Kidney epithelial cell (primary cell): ENCODE results near the gene RBM43. TPM values are rescaled to one million over a fixed set of nuclear protein-coding genes. Genes with fewer than 3 reads are reported as not detected.
"Not testable (repeated sequence)": the region's sequence is repeated elsewhere in the genome, so short reads cannot be mapped to it uniquely, and the experiment has no call there.

ENCODE experiments used
- DNase-seq: peaks from one replicate; pipeline ENCODE4 v3.0.0-alpha.2; 2010; ENCODE audit warnings: low read depth
- H3K27me3 ChIP-seq: 2 replicates; pipeline ENCODE4 v1.6.0; 2011; ENCODE audit warnings: low read length; ENCODE audit not compliant: control insufficient read depth, insufficient read depth
- H3K36me3 ChIP-seq: 2 replicates; pipeline ENCODE4 v1.5.1; 2011; ENCODE audit warnings: low read length; ENCODE audit not compliant: control insufficient read depth, insufficient read depth
- H3K4me3 ChIP-seq: 2 replicates; pipeline ENCODE4 v1.5.1; 2011; ENCODE audit warnings: low read depth, mild to moderate bottlenecking, control low read depth, low read length
- CTCF ChIP-seq: IDR thresholded peaks from 2 replicates; pipeline ENCODE4 v1.5.1; 2011; ENCODE audit warnings: mild to moderate bottlenecking, moderate library complexity, low read length, control low read depth, inconsistent platforms; ENCODE audit not compliant: insufficient read depth, poor library complexity, severe bottlenecking
- total RNA-seq: library from RNA; depleted of rRNA; stranded (reverse); fragments of >200 nt; gene quantifications from 2 replicates; pipeline ENCODE4 v1.2.3, GENCODE V29; 2015

RBM43 gene
- 1.3 and 2.2 TPM in 2 replicates for total RNA-seq

DNA sequence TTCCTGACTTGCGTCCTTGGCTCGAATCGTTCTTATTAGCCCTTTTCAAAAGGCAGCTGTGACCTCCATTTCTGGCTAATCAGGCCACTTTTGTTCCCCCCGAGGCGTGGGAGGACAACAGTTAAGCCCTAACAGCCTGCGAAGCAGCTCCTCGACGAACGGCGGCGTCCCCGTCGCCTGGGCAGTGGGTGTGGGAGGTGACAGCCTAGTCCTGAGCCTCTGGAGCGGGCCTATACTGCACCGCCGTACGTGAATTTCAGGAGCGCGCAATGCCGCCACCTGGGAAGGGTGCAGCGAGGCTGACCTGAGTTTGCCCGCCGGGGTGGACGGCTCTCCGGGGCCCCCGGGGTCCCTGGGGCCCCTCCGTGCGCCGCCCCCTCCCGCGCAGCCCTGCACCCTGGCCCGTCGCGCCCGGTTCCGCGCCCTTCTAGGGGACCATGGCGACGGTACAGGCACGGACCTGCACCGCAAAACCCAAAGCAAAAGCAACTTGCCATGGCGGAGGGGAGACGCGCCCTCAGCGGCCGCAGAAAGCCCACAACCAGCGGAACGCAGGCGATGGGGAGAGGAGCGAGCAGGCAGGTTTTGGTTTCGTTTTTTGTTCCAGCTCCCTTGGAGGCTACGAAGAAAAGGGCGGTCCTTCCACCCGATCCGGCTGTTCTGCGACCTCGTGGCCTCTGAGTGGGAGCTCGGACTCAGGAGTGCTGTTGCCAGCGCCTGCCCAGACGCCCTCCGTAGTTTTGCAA lies at the start of gene RBM43:
Gene RBM43, minus strand, starts transcription at position 633 of the 746 bp plus-strand sequence. Its CDS starts 136 bp downstream, at position 497.
- no peaks in the 10 kb centered on the region for H3K27me3 ChIP-seq
- H3K36me3 ChIP-seq = no peaks in the 10 kb centered on the region
- no peak for TF ChIP-seq CTCF
- no peak for DNase-seq
- H3K4me3 ChIP-seq = peak within 1 kb of the TSS; percentile 65

GRCh38 chr2:151310313-151310712 lies 48.6 kb upstream of the RBM43 start:
- not testable (repeated sequence) for DNase-seq, H3K4me3 ChIP-seq, H3K36me3 ChIP-seq

GRCh38 chr2:151306621-151307020 lies 45.0 kb upstream of the RBM43 start:
- TF ChIP-seq CTCF = no peak
- Histone ChIP-seq H3K36me3 (no peaks in the 10 kb centered on the region), H3K27me3 (no peaks in the 10 kb centered on the region), H3K4me3 (no peak overlapping the region)
- no peak for DNase-seq

More at GRCh38 chr2:151310313-151310712, 48.6 kb upstream of the RBM43 start:
- H3K27me3 ChIP-seq = not testable (repeated sequence)

DNA sequence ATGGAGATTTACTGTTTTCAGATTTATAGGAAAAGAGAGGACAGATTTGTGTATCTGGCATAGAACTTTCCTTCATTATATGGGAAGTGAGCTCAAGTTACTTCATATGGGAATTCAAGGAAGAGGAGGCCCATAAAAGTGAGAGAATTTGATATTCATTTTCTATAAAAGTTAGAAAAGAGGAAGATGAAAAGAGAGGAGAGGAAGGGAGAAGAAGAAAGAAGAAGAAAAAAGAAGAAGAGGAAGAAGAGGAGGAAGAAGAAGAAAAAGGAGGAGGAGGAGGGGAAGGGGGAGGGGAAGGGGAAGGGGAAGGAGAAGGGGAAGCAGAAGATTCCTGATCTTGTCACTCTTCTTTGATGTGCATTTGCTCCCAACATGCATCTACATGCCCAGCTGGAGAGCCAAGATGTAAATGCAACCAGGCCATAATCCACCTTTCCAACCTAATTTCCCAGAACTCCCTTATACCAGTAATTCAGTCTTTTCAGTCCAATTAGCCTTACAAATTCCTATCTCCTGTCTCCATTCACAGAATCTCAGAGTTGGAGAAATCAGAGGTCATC lies 43.5 kb upstream of the RBM43 start:
- no peak for TF ChIP-seq CTCF
- Histone ChIP-seq H3K27me3 (no peaks in the 10 kb centered on the region), H3K36me3 (no peaks in the 10 kb centered on the region), H3K4me3 (no peak overlapping the region)
- DNase-seq = no peak

DNA sequence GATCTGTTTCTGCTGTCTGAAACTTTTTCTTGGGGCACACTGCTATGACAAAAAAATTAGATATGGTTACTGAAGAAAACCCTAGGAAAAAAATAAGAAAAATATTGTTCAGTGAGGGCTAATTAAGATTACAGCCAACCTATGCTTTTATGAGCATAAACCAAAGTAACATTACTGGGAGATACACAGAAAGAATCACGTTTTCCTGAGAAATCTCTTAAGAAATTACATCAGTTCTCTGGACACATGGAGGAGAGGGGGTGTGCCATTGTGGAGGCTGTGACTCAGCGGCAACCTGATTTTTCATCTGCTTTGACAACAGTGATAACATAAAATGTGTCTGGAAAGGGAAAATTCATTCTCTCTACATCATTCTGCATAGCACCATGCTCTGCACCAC lies 41.2 kb upstream of the RBM43 start:
- no peak for TF ChIP-seq CTCF
- no peak overlapping the region for H3K4me3 ChIP-seq
- DNase-seq = no peak
- no peaks in the 10 kb centered on the region for H3K36me3 ChIP-seq
- H3K27me3 ChIP-seq = no peaks in the 10 kb centered on the region

- no peaks in the 10 kb centered on the region for H3K27me3 ChIP-seq
- no peaks in the 10 kb centered on the region for H3K36me3 ChIP-seq
- no peak for DNase-seq
- no peak for TF ChIP-seq CTCF
- H3K4me3 ChIP-seq = no peak overlapping the region
Measured at GRCh38 chr2:151302404-151302803, 40.7 kb upstream of the RBM43 start.
